Non-pigmented ciliary epithelial cell (primary cell): ENCODE data around the gene LRRC27.

ENCODE experiments used
- DNase-seq: peaks from one replicate; pipeline ENCODE4 v3.0.0-alpha.2; 2010; ENCODE audit warnings: low read depth

Gene LRRC27

GRCh38 chr10:132427006-132427771 lies 95.2 kb downstream of the LRRC27 start:
- no peak for DNase-seq

GRCh38 chr10:132427939-132428367 lies 96.0 kb downstream of the LRRC27 start:
- no peak for DNase-seq

GRCh38 chr10:132428486-132428995 lies 96.5 kb downstream of the LRRC27 start:
- no peak for DNase-seq
